Measurements from ENCODE around the gene NR1H2. TPM values are rescaled to one million over a fixed set of nuclear protein-coding genes. Genes with fewer than 3 reads are reported as not detected.
A peak's percentile ranks its signal among the peaks of the same experiment; 100 is the strongest.

The NR1H2 gene
- total RNA-seq, 1 experiment from 2014 or later: 38.3 TPM

GRCh38 chr19:50356691-50357177 is 19.5 kb upstream of the NR1H2 start:
- peaks cover 5% of the 10 kb centered on the region for H3K36me3 Mint-ChIP-seq (ENCODE audit: insufficient read depth, unreplicated experiment)
- no peak for DNase-seq
- no peaks in the 10 kb centered on the region for H3K9me3 Mint-ChIP-seq (ENCODE audit: unreplicated experiment)
- no peak overlapping the region for H3K4me3 ChIP-seq (ENCODE audit: low read depth, low read length)
- no peaks in the 10 kb centered on the region for H3K4me1 Mint-ChIP-seq (ENCODE audit: low read depth, unreplicated experiment)
- H3K9me3 ChIP-seq: no peaks in the 10 kb centered on the region
- no TSS peak for BruUV-seq (replicated peaks)
- no peaks in the 10 kb centered on the region for H3K27me3 ChIP-seq (replicated peaks; ENCODE audit: control insufficient read depth, insufficient read depth, low read length)
- no peaks in the 10 kb centered on the region for H3K4me1 ChIP-seq
- POLR2A ChIA-PET: interaction anchor here (1.0 kb wide), 1 partner anchor 23 kb away, joined by 8 read pairs; no protein-coding TSS in a partner anchor
- CTCF ChIA-PET: interaction anchor here (0.7 to 1.6 kb wide), 14 partner anchors 8 to 368 kb away, joined by 3 to 21 read pairs (median 4); partner anchors contain the start of genes JOSD2, KCNC3 and POLD1
- peak overlapping the region; percentile 68 for H3K4me3 Mint-ChIP-seq (ENCODE audit: unreplicated experiment)
- no peaks in the 10 kb centered on the region for H3K36me3 ChIP-seq (ENCODE audit: control insufficient read depth, insufficient read depth, low read length)
- intact Hi-C loops (cut with micrococcal nuclease; ENCODE audit: unreplicated experiment): loop anchor here (1.0 to 10.0 kb wide), 3 partner anchors 104 to 426 kb away; no protein-coding TSS in a partner anchor
- no peak overlapping the region for H3K27ac Mint-ChIP-seq (ENCODE audit: unreplicated experiment)
- no peaks in the 10 kb centered on the region for H3K27me3 Mint-ChIP-seq (ENCODE audit: insufficient read depth, unreplicated experiment)
- TF ChIP-seq, protein P1, sequence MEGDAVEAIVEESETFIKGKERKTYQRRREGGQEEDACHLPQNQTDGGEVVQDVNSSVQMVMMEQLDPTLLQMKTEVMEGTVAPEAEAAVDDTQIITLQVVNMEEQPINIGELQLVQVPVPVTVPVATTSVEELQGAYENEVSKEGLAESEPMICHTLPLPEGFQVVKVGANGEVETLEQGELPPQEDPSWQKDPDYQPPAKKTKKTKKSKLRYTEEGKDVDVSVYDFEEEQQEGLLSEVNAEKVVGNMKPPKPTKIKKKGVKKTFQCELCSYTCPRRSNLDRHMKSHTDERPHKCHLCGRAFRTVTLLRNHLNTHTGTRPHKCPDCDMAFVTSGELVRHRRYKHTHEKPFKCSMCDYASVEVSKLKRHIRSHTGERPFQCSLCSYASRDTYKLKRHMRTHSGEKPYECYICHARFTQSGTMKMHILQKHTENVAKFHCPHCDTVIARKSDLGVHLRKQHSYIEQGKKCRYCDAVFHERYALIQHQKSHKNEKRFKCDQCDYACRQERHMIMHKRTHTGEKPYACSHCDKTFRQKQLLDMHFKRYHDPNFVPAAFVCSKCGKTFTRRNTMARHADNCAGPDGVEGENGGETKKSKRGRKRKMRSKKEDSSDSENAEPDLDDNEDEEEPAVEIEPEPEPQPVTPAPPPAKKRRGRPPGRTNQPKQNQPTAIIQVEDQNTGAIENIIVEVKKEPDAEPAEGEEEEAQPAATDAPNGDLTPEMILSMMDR (IDR thresholded peaks at IDR 0.05; ENCODE audit: insufficient read depth in 1 of 2, low read depth in 1 of 2, low read length in 1 of 2, severe bottlenecking in 1 of 2, unreplicated experiment in 1 of 2): no peak

GRCh38 chr19:50357178-50358100 is 18.8 kb upstream of the NR1H2 start:
- Histone ChIP-seq H3K36me3 (ENCODE audit: control insufficient read depth, insufficient read depth, low read length) (no peaks in the 10 kb centered on the region), H3K27me3 (replicated peaks; ENCODE audit: control insufficient read depth, insufficient read depth, low read length) (no peaks in the 10 kb centered on the region), H3K4me1 (no peaks in the 10 kb centered on the region), H3K4me3 (ENCODE audit: low read depth, low read length) (peak overlapping the region; percentile 36), H3K9me3 (no peaks in the 10 kb centered on the region)
- H3K4me1 Mint-ChIP-seq (ENCODE audit: low read depth, unreplicated experiment): no peaks in the 10 kb centered on the region
- H3K9me3 Mint-ChIP-seq (ENCODE audit: unreplicated experiment): no peaks in the 10 kb centered on the region
- TF ChIP-seq, protein P1 (IDR thresholded peaks at IDR 0.05; ENCODE audit: insufficient read depth in 1 of 2, low read depth in 1 of 2, low read length in 1 of 2, severe bottlenecking in 1 of 2, unreplicated experiment in 1 of 2): peak; percentile 83 to 94
- intact Hi-C loops (cut with micrococcal nuclease; ENCODE audit: unreplicated experiment): loop anchor here (1.0 to 10.0 kb wide), 3 partner anchors 103 to 425 kb away; no protein-coding TSS in a partner anchor
- POLR2A ChIA-PET: interaction anchor here (0.6 to 1.0 kb wide), 2 partner anchors 24 to 27 kb away, joined by 3 to 8 read pairs; no protein-coding TSS in a partner anchor
- BruUV-seq (replicated peaks): no TSS peak
- no peaks in the 10 kb centered on the region for H3K27me3 Mint-ChIP-seq (ENCODE audit: insufficient read depth, unreplicated experiment)
- peaks cover 5% of the 10 kb centered on the region for H3K36me3 Mint-ChIP-seq (ENCODE audit: insufficient read depth, unreplicated experiment)
- peak overlapping the region; percentile 68 for H3K4me3 Mint-ChIP-seq (ENCODE audit: unreplicated experiment)
- H3K27ac Mint-ChIP-seq (ENCODE audit: unreplicated experiment): no peak overlapping the region
- DNase-seq: peak; percentile 71 to 82
- CTCF ChIA-PET: interaction anchor here (0.5 to 1.6 kb wide), 16 partner anchors 7 to 1293 kb away, joined by 3 to 21 read pairs (median 4); partner anchors contain the start of genes JOSD2, KCNC3, NTF4 and POLD1

Measured in Caco-2 (cell line).